HCT116 (cell line): ENCODE data around the gene G6PD.
"Not testable (repeated sequence)": the region's sequence is repeated elsewhere in the genome, so short reads cannot be mapped to it uniquely, and the experiment has no call there.

ENCODE experiments used
- CEBPB ChIP-seq: IDR thresholded peaks from 2 replicates; pipeline ENCODE4 v1.6.1; 2012; ENCODE audit warnings: low read depth
- CTCF ChIP-seq, 3 experiments: fragments of 200-600 bp in 1 of 3; sonication (generic) in 1 of 3; IDR thresholded peaks in 2 of 3; conservative IDR thresholded peaks in 1 of 3; 2 replicates each; pipeline ENCODE4 v1.5.1; 2012 to 2017; ENCODE audit warnings: low read depth in 2 of 3, low read length in 2 of 3, antibody characterized with exemption in 1 of 3, borderline replicate concordance in 1 of 3, control low read depth in 1 of 3, mild to moderate bottlenecking in 1 of 3, mixed read lengths in 1 of 3, mixed run types in 1 of 3, moderate library complexity in 1 of 3; ENCODE audit not compliant: insufficient read depth in 1 of 3
- EGR1 ChIP-seq: IDR thresholded peaks from 2 replicates; pipeline ENCODE4 v1.6.1; 2012; ENCODE audit warnings: low read depth
- EZH2phosphoT487 ChIP-seq: fragments of 200-600 bp; IDR thresholded peaks from 2 replicates; pipeline ENCODE4 v1.6.1; 2018; ENCODE audit warnings: antibody characterized with exemption, borderline replicate concordance
- JUND ChIP-seq: IDR thresholded peaks from 2 replicates; pipeline ENCODE4 v1.6.1; 2012
- POLR2A ChIP-seq: IDR thresholded peaks from 2 replicates; pipeline ENCODE4 v1.7.0; 2011; ENCODE audit warnings: borderline replicate concordance; ENCODE audit not compliant: insufficient read depth, insufficient read length; ENCODE audit errors: extremely low read depth
- POLR2AphosphoS5 ChIP-seq: IDR thresholded peaks from 2 replicates; pipeline ENCODE4 v1.6.1; 2011; ENCODE audit warnings: mild to moderate bottlenecking, low read depth, low read length, moderate library complexity
- RAD21 ChIP-seq: IDR thresholded peaks from 2 replicates; pipeline ENCODE4 v1.6.1; 2012; ENCODE audit warnings: low read depth, mild to moderate bottlenecking
- SRF ChIP-seq: IDR thresholded peaks from 2 replicates; pipeline ENCODE4 v1.6.1; 2012; ENCODE audit warnings: low read depth
- ZFX ChIP-seq: fragments of 450-650 bp; IDR thresholded peaks from 2 replicates; pipeline ENCODE4 v1.6.1; 2017
- TF ChIP-seq, protein P1 (sequence below): IDR thresholded peaks from 2 replicates; pipeline ENCODE4 v1.6.1; 2012; ENCODE audit warnings: low read depth
- TF ChIP-seq, protein P2 (sequence below): IDR thresholded peaks from 2 replicates; pipeline ENCODE4 v1.6.1; 2011; ENCODE audit warnings: mild to moderate bottlenecking, low read length, moderate library complexity; ENCODE audit not compliant: insufficient replicate concordance; ENCODE audit errors: extremely low read depth
- TF ChIP-seq, protein P3 (sequence below): IDR thresholded peaks from 2 replicates; pipeline ENCODE4 v1.6.1; 2012

GRCh38 chrX:154584585-154585183, 38.0 kb upstream of the G6PD start, which contains the start of gene CTAG1A:
- not testable (repeated sequence) for TF ChIP-seq EZH2phosphoT487; RAD21; ZFX; CTCF (IDR thresholded peaks at IDR 0.05 in 2 of 3, conservative IDR thresholded peaks at IDR 0.05 in 1 of 3; ENCODE audit: borderline replicate concordance in 1 of 3, insufficient read depth in 1 of 3, low read depth in 2 of 3, low read length in 2 of 3); EGR1; POLR2A; CEBPB; JUND; SRF; POLR2AphosphoS5
- TF ChIP-seq, protein P1, sequence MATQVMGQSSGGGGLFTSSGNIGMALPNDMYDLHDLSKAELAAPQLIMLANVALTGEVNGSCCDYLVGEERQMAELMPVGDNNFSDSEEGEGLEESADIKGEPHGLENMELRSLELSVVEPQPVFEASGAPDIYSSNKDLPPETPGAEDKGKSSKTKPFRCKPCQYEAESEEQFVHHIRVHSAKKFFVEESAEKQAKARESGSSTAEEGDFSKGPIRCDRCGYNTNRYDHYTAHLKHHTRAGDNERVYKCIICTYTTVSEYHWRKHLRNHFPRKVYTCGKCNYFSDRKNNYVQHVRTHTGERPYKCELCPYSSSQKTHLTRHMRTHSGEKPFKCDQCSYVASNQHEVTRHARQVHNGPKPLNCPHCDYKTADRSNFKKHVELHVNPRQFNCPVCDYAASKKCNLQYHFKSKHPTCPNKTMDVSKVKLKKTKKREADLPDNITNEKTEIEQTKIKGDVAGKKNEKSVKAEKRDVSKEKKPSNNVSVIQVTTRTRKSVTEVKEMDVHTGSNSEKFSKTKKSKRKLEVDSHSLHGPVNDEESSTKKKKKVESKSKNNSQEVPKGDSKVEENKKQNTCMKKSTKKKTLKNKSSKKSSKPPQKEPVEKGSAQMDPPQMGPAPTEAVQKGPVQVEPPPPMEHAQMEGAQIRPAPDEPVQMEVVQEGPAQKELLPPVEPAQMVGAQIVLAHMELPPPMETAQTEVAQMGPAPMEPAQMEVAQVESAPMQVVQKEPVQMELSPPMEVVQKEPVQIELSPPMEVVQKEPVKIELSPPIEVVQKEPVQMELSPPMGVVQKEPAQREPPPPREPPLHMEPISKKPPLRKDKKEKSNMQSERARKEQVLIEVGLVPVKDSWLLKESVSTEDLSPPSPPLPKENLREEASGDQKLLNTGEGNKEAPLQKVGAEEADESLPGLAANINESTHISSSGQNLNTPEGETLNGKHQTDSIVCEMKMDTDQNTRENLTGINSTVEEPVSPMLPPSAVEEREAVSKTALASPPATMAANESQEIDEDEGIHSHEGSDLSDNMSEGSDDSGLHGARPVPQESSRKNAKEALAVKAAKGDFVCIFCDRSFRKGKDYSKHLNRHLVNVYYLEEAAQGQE, result not testable (repeated sequence)
- TF ChIP-seq, protein P2, sequence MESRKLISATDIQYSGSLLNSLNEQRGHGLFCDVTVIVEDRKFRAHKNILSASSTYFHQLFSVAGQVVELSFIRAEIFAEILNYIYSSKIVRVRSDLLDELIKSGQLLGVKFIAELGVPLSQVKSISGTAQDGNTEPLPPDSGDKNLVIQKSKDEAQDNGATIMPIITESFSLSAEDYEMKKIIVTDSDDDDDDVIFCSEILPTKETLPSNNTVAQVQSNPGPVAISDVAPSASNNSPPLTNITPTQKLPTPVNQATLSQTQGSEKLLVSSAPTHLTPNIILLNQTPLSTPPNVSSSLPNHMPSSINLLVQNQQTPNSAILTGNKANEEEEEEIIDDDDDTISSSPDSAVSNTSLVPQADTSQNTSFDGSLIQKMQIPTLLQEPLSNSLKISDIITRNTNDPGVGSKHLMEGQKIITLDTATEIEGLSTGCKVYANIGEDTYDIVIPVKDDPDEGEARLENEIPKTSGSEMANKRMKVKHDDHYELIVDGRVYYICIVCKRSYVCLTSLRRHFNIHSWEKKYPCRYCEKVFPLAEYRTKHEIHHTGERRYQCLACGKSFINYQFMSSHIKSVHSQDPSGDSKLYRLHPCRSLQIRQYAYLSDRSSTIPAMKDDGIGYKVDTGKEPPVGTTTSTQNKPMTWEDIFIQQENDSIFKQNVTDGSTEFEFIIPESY, result not testable (repeated sequence)
- TF ChIP-seq, protein P3, sequence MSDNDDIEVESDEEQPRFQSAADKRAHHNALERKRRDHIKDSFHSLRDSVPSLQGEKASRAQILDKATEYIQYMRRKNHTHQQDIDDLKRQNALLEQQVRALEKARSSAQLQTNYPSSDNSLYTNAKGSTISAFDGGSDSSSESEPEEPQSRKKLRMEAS, result not testable (repeated sequence)
